Stimulated activated CD4-positive, alpha-beta T cell treated with anti-CD3 and anti-CD28 coated beads, Interleukin-2, amount 100 ng/mL, for 24 hours (primary cell): ENCODE measurements around the gene SLC6A13.
"Not testable (repeated sequence)": the region's sequence is repeated elsewhere in the genome, so short reads cannot be mapped to it uniquely, and the experiment has no call there.

Experiments used
- DNase-seq, 2 donors: peaks; one replicate each; pipeline ENCODE4 v3.0.0-alpha.2; 2020

SLC6A13 gene

GRCh38 chr12:262817-263216, at the start of gene SLC6A13:
TSS of gene SLC6A13 (minus strand) at chr12:262836. CDS start at chr12:260052, 2,784 bp downstream.
- no peak for DNase-seq

- no peak for DNase-seq
Observed at GRCh38 chr12:308511-308910, 45.9 kb upstream of the SLC6A13 start.

GRCh38 chr12:307406-307805, 44.8 kb upstream of the SLC6A13 start:
- no peak for DNase-seq

- DNase-seq: no peak
Observed at GRCh38 chr12:304805-305204, 42.2 kb upstream of the SLC6A13 start.

- DNase-seq: not testable (repeated sequence)
Observed at GRCh38 chr12:302766-303165, 40.1 kb upstream of the SLC6A13 start.

- not testable (repeated sequence) for DNase-seq
Observed at GRCh38 chr12:300166-300565, 37.5 kb upstream of the SLC6A13 start.

GRCh38 chr12:299511-299910, 36.9 kb upstream of the SLC6A13 start:
- DNase-seq: not testable (repeated sequence)

GRCh38 chr12:298059-298458, 35.4 kb upstream of the SLC6A13 start:
- DNase-seq: not testable (repeated sequence)

- DNase-seq: no peak
Observed at GRCh38 chr12:295132-295531, 32.5 kb upstream of the SLC6A13 start.

GRCh38 chr12:293199-293598, 30.6 kb upstream of the SLC6A13 start:
- no peak for DNase-seq

- DNase-seq: no peak
Observed at GRCh38 chr12:292186-292585, 29.6 kb upstream of the SLC6A13 start.

- no peak for DNase-seq
Observed at GRCh38 chr12:291153-291723, 28.6 kb upstream of the SLC6A13 start.

- no peak for DNase-seq
Observed at GRCh38 chr12:288687-289086, 26.1 kb upstream of the SLC6A13 start.

GRCh38 chr12:286531-287300, 24.1 kb upstream of the SLC6A13 start:
- no peak for DNase-seq

- no peak for DNase-seq
Observed at GRCh38 chr12:278046-278445, 15.4 kb upstream of the SLC6A13 start.

- no peak for DNase-seq
Observed at GRCh38 chr12:275812-276211, 13.2 kb upstream of the SLC6A13 start.

GRCh38 chr12:273382-273781, 10.7 kb upstream of the SLC6A13 start:
- DNase-seq: no peak

GRCh38 chr12:272942-273341, 10.3 kb upstream of the SLC6A13 start:
- no peak for DNase-seq

- no peak for DNase-seq
Observed at GRCh38 chr12:271161-271560, 8.5 kb upstream of the SLC6A13 start.

- no peak for DNase-seq
Observed at GRCh38 chr12:269191-269590, 6.6 kb upstream of the SLC6A13 start.

GRCh38 chr12:268483-268840, 5.8 kb upstream of the SLC6A13 start:
- no peak for DNase-seq

GRCh38 chr12:267581-268482, 5.2 kb upstream of the SLC6A13 start:
- no peak for DNase-seq

GRCh38 chr12:265096-265495, 2.5 kb upstream of the SLC6A13 start:
- no peak for DNase-seq

- DNase-seq: no peak
Observed at GRCh38 chr12:264269-264668, 1.6 kb upstream of the SLC6A13 start.
